ENCODE data around the gene ARHGEF28.

GRCh38 chr5:73808911-73809310, 182.9 kb downstream of the ARHGEF28 start:
- TF ChIP-seq CTCF (IDR thresholded peaks at IDR 0.05), result no peak
- no peak for TF ChIP-seq POLR2A (IDR thresholded peaks at IDR 0.05)
